K562 (cell line): ENCODE data around the gene ZNF433. TPM values are rescaled to one million over a fixed set of nuclear protein-coding genes. Genes with fewer than 3 reads are reported as not detected.

ENCODE experiments used
- E2F6 ChIP-seq, 2 experiments: IDR thresholded peaks; 2 replicates each; pipeline ENCODE4 v1.6.1; 2011; ENCODE audit warnings: borderline replicate concordance in 1 of 2, control low read depth in 1 of 2, low read depth in 1 of 2, low read length in 1 of 2, mild to moderate bottlenecking in 1 of 2, mixed read lengths in 1 of 2, moderate library complexity in 1 of 2; ENCODE audit not compliant: insufficient read depth in 1 of 2, insufficient read length in 1 of 2, poor library complexity in 1 of 2, severe bottlenecking in 1 of 2; ENCODE audit errors: extremely low read depth in 1 of 2
- GABPA ChIP-seq: fragments of 200-800 bp; sonication (Bioruptor generic); conservative IDR thresholded peaks from 2 replicates; pipeline ENCODE4 v1.6.1; 2016; ENCODE audit warnings: low read depth, missing genetic modification characterization, missing compliant biosample characterization
- PHF8 ChIP-seq: fragments of 200-600 bp; sonication (generic); IDR thresholded peaks from 2 replicates; pipeline ENCODE4 v1.6.1; 2012; ENCODE audit warnings: mixed run types, mild to moderate bottlenecking, inconsistent platforms, low read length, moderate library complexity, borderline replicate concordance
- POLR2AphosphoS5 ChIP-seq: IDR thresholded peaks from 2 replicates; pipeline ENCODE4 v1.6.1; 2011; ENCODE audit warnings: mild to moderate bottlenecking, low read depth, low read length, moderate library complexity; ENCODE audit not compliant: control insufficient read depth, insufficient read depth
- POLR2G ChIP-seq: fragments of 200-400 bp; formaldehyde crosslinking; IDR thresholded peaks from 2 replicates; pipeline ENCODE4 v1.6.1; 2017; ENCODE audit warnings: low read depth, mild to moderate bottlenecking, antibody characterized with exemption, low read length, moderate library complexity
- REST ChIP-seq, 2 experiments: fragments of 450-650 bp; formaldehyde crosslinking in 1 of 2; IDR thresholded peaks; 2 replicates each; pipeline versions ENCODE4 v1.4.0 to v1.6.1; 2014 to 2020; ENCODE audit warnings: mild to moderate bottlenecking in 2 of 2, borderline replicate concordance in 1 of 2, low read depth in 1 of 2
- ZNF699 ChIP-seq: fragments of 250-450 bp; sonication (Bioruptor Pico); IDR thresholded peaks from 2 replicates; pipeline ENCODE4 v1.8.0; 2021; ENCODE audit warnings: mild to moderate bottlenecking, moderate library complexity; ENCODE audit not compliant: insufficient replicate concordance
- polyA plus RNA-seq, 8 experiments: library from polyadenylated mRNA; depleted of rRNA in 4 of 8; stranded (reverse) in 5 of 8; unstranded in 3 of 8; fragments of >200 nt; fragmentation: Nextera tagmentation in 2 of 8; fragmentation: Illumina TruSeq in 1 of 8; extraction: Ambion mirVana in 2 of 8; extraction: Trizol in 1 of 8; gene quantifications; 2 replicates each; pipeline versions ENCODE4 v1.2.1 to v1.2.3, GENCODE V29; 2011 to 2014; ENCODE audit warnings: inconsistent platforms in 1 of 8, missing spikeins in 1 of 8
- total RNA-seq, 7 experiments: library from RNA; depleted of rRNA in 6 of 7; stranded (reverse); fragments of >200 nt in 6 of 7; fragmentation: Illumina TruSeq in 2 of 7; extraction: Trizol in 2 of 7; gene quantifications; 2 replicates each; pipeline versions ENCODE4 v1.2.1 to v1.2.3, GENCODE V29; 2011 to 2021; ENCODE audit warnings: low replicate concordance in 1 of 7

ZNF433 gene
- total and polyA plus RNA-seq, 9 of the 15 experiments (the other 6 are each of a cell fraction or from before 2014, with no cell fraction given): 2.0 to 4.1 (median 2.9) TPM

- peak in 1 of 2 experiments; percentile 5 for TF ChIP-seq E2F6 (IDR thresholded peaks at IDR 0.05; ENCODE audit: borderline replicate concordance in 1 of 2, extremely low read depth in 1 of 2, insufficient read depth in 1 of 2, insufficient read length in 1 of 2, low read depth in 1 of 2, low read length in 1 of 2, poor library complexity in 1 of 2, severe bottlenecking in 1 of 2)
- peak; percentile 96 for TF ChIP-seq REST (IDR thresholded peaks at IDR 0.05; ENCODE audit: borderline replicate concordance)
- no peak for TF ChIP-seq REST (CRISPR knock-in tag; IDR thresholded peaks at IDR 0.05; ENCODE audit: low read depth)
- TF ChIP-seq GABPA (tag): 0 out of 2 replicates have a peak, but pooled peaks have one; percentile 36
- TF ChIP-seq POLR2AphosphoS5: 0 out of 2 replicates have a peak, but pooled peaks have one; percentile 41
- peak; percentile 88 for TF ChIP-seq POLR2G
- TF ChIP-seq ZNF699 (CRISPR knock-in tag): no peak
- TF ChIP-seq PHF8: peak; percentile 41
Observed at GRCh38 chr19:12035220-12036172, at the start of gene ZNF433 (continued).
